Omental fat pad (tissue), 4 donors: ENCODE measurements around the gene MAN1C1. TPM values are rescaled to one million over a fixed set of nuclear protein-coding genes. Genes with fewer than 3 reads are reported as not detected.

Source experiments
- ATAC-seq: fragments of 150-250 bp; one replicate; pipeline ENCODE4 v1.9.1; 2016; ENCODE audit warnings: mild to moderate bottlenecking, moderate library complexity; ENCODE audit not compliant: low FRiP score
- DNase-seq: peaks from one replicate; pipeline ENCODE4 v3.0.0-alpha.2; 2019; ENCODE audit warnings: low spot score
- CTCF ChIP-seq, 3 donors: fragments of 450-650 bp; IDR thresholded peaks; one replicate each; pipeline ENCODE4 v1.5.1; 2016 to 2017; ENCODE audit warnings: antibody characterized with exemption in 3 of 3, mild to moderate bottlenecking in 3 of 3, moderate library complexity in 2 of 3
- total RNA-seq, 4 donors: library from RNA; depleted of rRNA; stranded (reverse); fragments of >200 nt; gene quantifications; one replicate each; pipeline ENCODE4 v1.1.0, GENCODE V29; 2016

Gene MAN1C1
- total RNA-seq, 4 donors from 2014 or later: 21.0 to 47.4 (median 24.4) TPM

DNA sequence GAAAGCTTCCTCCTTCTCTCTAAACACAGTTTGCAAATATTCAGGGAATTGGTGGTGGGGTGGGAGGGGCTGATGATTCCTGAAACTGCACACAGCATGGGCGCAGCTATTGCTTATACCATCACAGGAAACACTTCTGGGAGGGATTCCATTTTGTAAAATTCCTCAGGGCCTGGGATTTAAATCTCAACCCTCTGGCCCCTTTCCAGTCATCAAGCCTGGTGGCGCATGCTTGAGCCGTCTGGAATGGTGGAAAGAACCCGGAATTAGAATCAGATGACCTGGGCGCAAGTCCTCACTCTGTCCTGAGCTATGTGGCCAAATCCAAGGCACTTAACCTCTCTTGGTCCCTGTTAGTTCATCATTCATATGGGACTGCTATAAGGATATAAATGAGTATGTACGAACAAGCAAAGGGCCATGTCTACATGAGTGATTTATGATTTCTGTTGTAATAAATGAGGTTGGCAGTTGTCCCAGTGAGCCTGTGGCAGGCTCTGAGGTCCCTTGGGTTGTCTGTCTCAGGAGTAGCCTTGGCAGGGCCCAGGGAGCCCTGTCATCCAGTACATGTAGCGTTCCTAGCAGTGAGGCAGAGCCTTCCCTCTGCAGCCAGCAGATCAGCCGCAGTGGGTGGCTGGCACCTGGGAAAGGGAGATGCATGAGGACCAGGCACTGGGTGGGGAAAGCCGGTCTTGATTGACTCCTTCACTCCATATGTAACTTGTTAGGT, 72.0 kb downstream of the MAN1C1 start:
- DNase-seq (no peak), ATAC-seq (no peak)
- TF ChIP-seq CTCF (IDR thresholded peaks at IDR 0.05): no peak

GRCh38 chr1:25689686-25690381, 73.2 kb downstream of the MAN1C1 start:
- no peak for TF ChIP-seq CTCF (IDR thresholded peaks at IDR 0.05)
- no peak for DNase-seq
- no peak for ATAC-seq

DNA sequence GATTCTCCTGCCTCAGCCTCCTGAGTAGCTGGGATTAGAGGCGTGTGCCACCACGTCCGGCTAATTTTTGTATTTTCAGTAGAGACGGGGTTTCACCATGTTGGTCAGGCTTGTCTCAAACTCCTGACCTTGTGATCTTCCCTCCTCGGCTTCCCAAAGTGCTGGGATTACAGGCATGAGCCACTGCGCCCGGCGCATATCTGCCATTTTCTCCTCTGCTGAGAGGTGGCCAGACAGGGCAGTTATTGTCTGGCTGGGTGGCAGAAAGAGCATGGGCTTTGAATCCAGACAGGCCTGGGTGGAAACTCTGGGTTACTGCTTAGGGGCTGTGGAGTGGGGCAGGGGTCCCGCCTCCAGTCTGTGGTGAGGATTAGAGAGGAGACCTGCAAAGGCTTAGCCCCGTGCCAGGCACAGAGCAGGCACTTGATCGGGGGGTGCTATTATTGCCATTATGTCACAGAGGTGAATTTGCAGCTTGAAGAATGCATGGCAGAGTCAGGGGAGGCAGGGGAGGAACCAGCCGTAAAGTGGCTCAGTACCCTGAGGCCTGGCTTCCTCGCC, 73.9 kb downstream of the MAN1C1 start:
- ATAC-seq (no peak), DNase-seq (no peak)
- TF ChIP-seq CTCF (IDR thresholded peaks at IDR 0.05): no peak

DNA sequence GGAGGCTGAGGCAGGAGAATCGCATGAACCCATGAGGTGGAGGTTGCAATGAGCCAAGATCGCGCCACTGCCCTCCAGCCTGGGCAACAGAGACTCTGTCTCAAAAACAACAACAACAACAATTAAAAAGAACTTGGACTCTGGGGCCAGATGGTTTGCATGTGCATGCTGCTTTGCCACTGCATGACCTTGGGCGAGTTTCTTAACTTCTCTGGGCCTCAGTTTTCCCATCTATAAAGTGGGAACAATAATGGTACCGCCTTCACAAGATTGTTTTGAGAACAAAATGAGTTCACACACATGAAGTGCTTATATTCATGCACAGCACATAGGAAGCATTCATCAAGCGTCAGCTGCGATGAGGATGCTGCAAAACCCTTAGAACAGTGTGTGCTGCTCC, 74.6 kb downstream of the MAN1C1 start:
- TF ChIP-seq CTCF (IDR thresholded peaks at IDR 0.05): no peak
- DNase-seq (no peak), ATAC-seq (no peak)

- DNase-seq: no peak
- ATAC-seq: no peak
- no peak for TF ChIP-seq CTCF (IDR thresholded peaks at IDR 0.05)
Observed at GRCh38 chr1:25692560-25692959, 76.0 kb downstream of the MAN1C1 start.

- DNase-seq: no peak
- no peak for TF ChIP-seq CTCF (IDR thresholded peaks at IDR 0.05)
- ATAC-seq: peak; percentile 20
Observed at GRCh38 chr1:25694167-25695007, 77.8 kb downstream of the MAN1C1 start.
